AG04449 (cell line): ENCODE measurements around the gene GPRIN1.
A peak's percentile ranks its signal among the peaks of the same experiment; 100 is the strongest.

Experiments
- CTCF ChIA-PET: fragments of 350-600 bp; formaldehyde crosslinking; extraction: SDS; loops from one replicate; lab custom pipeline; 2021; ENCODE audit warnings: antibody characterized with exemption; lab: Yijun Ruan, JAX
- POLR2A ChIA-PET: fragments of 400-600, 350-600 bp; formaldehyde crosslinking; extraction: SDS; loops from one replicate; lab custom pipeline; 2020; ENCODE audit warnings: antibody characterized with exemption, inconsistent platforms; lab: Yijun Ruan, JAX
- DNase-seq: peaks from one replicate; pipeline ENCODE4 v3.0.0-alpha.2; 2010; ENCODE audit warnings: low read depth, low spot score
- H3K4me3 ChIP-seq: 2 replicates; pipeline ENCODE4 v1.5.1; 2011; ENCODE audit warnings: low read depth, mild to moderate bottlenecking, control low read depth, low read length
- TF ChIP-seq, protein P1 (sequence below): IDR thresholded peaks from one replicate; pipeline ENCODE4 v1.5.1; 2011; ENCODE audit warnings: mild to moderate bottlenecking, moderate library complexity, low read length, control low read depth, inconsistent platforms; ENCODE audit not compliant: insufficient read depth; ENCODE audit errors: missing control alignments

The GPRIN1 gene

DNA sequence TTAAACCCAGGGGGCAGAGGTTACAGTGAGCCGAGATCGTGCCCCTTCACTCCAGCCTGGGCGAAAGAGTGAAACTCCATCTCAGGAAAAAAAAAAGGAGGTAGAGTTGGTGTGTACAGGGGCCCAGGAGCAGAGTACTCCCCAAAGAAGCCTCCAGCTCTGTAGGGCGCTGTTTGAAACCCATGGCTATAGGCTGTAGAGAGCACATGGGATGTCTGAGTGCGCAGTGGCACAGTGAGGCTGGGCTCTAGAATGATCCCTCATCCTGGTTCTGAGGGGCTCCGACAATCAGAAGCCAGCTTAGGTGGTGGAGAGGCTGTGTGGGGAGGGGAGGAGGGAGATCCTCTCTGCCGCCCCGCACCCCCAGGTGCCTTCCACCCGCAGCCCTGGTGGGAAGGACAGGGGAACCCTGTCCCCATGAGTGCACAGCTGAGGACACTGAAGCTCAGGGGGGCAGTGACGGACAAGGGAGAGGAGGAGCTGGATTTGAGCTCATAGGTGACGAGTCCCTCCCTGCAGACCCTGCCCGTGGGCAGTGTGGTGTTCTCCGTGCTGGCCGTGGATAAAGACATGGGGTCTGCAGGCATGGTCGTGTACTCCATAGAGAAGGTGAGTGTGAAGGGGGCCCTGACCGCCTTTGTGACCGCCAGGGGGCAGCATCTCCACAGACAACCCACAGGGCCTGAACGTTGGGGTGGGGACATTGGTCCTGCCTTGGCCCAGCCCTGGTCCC, 36.2 kb downstream of the GPRIN1 start:
- TF ChIP-seq, protein P1, sequence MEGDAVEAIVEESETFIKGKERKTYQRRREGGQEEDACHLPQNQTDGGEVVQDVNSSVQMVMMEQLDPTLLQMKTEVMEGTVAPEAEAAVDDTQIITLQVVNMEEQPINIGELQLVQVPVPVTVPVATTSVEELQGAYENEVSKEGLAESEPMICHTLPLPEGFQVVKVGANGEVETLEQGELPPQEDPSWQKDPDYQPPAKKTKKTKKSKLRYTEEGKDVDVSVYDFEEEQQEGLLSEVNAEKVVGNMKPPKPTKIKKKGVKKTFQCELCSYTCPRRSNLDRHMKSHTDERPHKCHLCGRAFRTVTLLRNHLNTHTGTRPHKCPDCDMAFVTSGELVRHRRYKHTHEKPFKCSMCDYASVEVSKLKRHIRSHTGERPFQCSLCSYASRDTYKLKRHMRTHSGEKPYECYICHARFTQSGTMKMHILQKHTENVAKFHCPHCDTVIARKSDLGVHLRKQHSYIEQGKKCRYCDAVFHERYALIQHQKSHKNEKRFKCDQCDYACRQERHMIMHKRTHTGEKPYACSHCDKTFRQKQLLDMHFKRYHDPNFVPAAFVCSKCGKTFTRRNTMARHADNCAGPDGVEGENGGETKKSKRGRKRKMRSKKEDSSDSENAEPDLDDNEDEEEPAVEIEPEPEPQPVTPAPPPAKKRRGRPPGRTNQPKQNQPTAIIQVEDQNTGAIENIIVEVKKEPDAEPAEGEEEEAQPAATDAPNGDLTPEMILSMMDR: peak; percentile 88
- no peak overlapping the region for H3K4me3 ChIP-seq
- POLR2A ChIA-PET: no interaction called here
- no peak for DNase-seq
- CTCF ChIA-PET: interaction anchor here (0.6 to 6.9 kb wide), 42 partner anchors 8 to 538 kb away, joined by 3 to 66 read pairs (median 4); partner anchors contain the start of genes CDHR2, CLTB, EIF4E1B and RNF44

DNA sequence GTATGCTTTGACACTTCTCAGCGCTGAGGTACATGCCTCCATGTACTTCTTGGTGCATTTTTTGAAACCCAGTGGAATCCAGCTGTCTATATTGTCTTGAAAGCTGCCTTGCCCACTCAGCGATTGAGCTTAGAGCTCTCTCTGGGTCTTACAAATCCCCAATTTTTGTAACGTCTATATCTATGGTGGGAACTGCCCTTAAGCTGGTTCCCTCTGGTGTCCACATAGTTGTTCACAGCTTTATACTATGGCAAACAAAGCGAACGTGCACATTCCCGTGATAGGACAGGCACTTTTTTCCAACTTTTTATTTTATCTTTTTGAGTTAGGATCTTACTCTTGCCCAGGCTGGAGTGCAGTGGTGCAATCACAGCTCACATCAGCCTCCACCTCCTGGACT, 39.9 kb downstream of the GPRIN1 start:
- H3K4me3 ChIP-seq: no peak overlapping the region
- TF ChIP-seq, protein P1: no peak
- POLR2A ChIA-PET: no interaction called here
- CTCF ChIA-PET: interaction anchor here (0.8 to 6.9 kb wide), 9 partner anchors 9 to 840 kb away, joined by 3 to 66 read pairs (median 4); partner anchors contain the start of genes CLTB and FAF2
- no peak for DNase-seq

DNA sequence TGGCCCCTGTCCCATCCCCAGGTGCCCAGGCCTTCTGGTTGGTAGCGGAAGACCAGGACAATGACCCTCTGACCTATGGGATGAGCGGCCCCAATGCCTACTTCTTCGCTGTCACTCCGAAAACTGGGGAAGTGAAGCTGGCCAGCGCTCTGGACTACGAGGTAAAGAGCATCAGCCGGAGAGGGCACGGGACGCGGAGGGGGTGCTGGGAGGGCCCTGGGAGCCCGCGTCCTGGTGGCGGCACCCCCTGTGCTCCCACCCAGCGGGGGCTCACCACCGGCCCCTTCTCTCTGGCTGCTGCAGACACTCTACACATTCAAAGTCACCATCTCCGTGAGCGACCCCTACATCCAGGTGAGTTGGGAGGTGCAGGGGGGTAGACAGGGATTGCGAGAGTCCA, 41.3 kb downstream of the GPRIN1 start:
- POLR2A ChIA-PET: no interaction called here
- DNase-seq: no peak
- CTCF ChIA-PET: interaction anchor here (1.3 to 3.0 kb wide), 3 partner anchors 26 to 152 kb away, joined by 3 to 7 read pairs (median 5); partner anchors contain the start of gene CLTB

DNA sequence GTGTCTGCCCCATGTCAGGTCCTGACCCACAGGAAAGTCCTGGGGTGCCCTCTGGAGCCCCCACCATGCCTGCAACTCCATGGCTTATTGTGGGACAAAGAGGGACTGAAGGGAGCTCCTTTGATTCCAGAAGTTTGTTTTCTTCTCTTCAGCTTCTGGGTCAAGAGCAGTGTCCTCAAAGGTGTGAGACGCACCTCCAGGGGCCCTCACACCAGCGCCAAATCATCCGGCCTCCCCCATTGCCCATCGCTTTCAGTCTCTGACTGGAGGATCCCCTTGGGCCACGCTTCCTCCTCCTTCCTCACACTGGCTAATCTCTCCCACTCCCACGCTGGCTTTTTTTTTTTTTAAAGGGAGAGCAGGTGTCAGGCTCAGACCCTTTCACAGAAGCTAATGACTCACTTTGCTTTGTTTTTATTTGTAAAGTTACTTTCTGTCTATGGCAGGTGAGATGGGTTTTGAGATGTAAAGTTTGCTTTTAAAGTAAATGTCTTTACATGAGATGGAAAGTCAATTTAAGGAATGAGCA, 44.1 kb downstream of the GPRIN1 start:
- DNase-seq: no peak
- no peak overlapping the region for H3K4me3 ChIP-seq
- ChIA-PET CTCF (interaction anchor here (1.3 kb wide), 2 partner anchors 9 to 23 kb away, joined by 3 read pairs; no protein-coding TSS in a partner anchor), POLR2A (no interaction called here)
- TF ChIP-seq, protein P1: no peak

More for the DNA sequence above, 41.3 kb downstream of the GPRIN1 start:
- TF ChIP-seq, protein P1: no peak
- no peak overlapping the region for H3K4me3 ChIP-seq

DNA sequence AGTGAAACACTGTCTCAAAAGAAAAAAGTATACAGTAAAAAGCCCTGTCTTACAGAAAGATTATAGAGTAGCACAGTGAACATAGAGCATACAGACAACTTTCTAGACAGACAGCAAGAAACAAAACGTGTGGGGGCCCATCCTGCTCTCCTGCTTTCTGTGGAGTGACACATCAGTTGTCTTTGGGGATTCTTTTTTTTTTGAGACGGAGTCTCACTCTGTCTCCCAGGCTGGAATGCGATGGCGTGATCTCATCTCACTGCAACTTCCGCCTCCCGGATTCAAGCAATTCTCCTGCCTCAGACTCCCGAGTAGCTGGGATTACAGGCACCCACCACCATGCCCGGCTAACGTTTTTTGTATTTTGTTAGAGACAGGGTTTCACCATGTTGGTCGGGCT, 46.0 kb downstream of the GPRIN1 start:
- no peak for DNase-seq
- H3K4me3 ChIP-seq: no peak overlapping the region
- POLR2A ChIA-PET: no interaction called here
- CTCF ChIA-PET: interaction anchor here (1.0 to 2.1 kb wide), 2 partner anchors 9 to 21 kb away, joined by 3 to 15 read pairs; no protein-coding TSS in a partner anchor
- TF ChIP-seq, protein P1: no peak

DNA sequence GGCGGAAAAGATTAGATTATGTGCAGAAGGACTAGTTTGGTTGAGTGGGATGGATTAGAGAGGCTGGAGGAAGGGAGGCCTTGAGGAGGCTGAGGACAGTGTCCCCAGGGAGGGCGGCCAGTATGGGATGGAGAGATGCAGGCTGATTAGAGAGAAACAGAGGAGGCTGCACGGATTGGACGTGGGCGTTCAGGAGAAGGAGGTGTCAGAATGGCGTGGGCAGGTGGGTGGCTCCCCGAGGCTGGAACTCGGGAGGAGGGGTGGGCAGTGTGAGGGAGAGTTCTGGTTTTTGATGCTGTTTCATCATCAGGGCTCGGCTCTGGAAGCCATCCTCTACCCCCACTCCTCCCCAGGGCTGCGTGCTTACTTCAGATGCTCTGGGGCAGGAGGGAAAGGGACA, 47.8 kb downstream of the GPRIN1 start:
- no peak for DNase-seq
- ChIA-PET POLR2A (no interaction called here), CTCF (interaction anchor here (2.1 kb wide), 1 partner anchor 11 kb away, joined by 15 read pairs; no protein-coding TSS in a partner anchor)
- TF ChIP-seq, protein P1: no peak
- H3K4me3 ChIP-seq: no peak overlapping the region
